Fibroblast of skin of left biceps (primary cell): ENCODE data around the gene STX8.
A peak's percentile ranks its signal among the peaks of the same experiment; 100 is the strongest.

Source experiments
- DNase-seq, 2 experiments: peaks; one replicate each; pipeline ENCODE4 v3.0.0-alpha.2; 2013; ENCODE audit warnings: low read depth in 2 of 2

The STX8 gene

GRCh38 chr17:9226794-9227135 lies 348.9 kb downstream of the STX8 start:
- DNase-seq: no peak

DNA sequence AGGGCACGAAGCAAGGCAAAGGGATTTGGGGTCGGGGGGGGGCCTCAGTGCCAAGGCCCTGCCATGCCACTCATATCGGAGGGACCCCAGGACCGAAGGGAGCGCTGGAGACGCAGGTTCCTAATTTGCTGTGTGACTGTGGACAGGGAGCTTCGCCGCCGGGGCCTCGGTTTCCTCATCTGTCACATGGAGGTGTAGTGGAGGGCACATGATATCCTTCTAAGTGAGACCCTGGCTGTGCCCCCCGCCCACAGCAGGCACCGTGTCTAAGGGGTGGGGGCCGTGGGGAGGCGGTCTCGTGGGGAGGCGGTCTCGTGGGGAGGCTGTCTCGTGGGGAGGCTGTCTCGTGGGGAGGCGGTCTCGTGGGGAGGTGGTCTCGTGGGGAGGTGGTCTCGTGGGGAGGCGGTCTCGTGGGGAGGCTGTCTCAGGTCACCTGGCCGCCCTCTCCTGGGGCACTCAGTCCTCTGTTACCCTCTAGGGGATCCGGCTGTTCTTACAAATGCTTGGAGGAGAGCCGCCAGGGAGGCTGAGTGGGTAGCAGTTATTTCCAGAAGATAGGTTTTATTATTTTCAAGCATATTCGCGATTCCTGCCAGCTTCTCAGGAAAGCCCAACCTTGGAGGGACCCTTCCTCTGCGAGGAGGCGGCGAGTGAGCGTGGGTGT lies 349.4 kb downstream of the STX8 start:
- DNase-seq: no peak

GRCh38 chr17:9225305-9226101 lies 350.1 kb downstream of the STX8 start:
- DNase-seq: no peak

GRCh38 chr17:9224485-9224884 lies 351.1 kb downstream of the STX8 start:
- DNase-seq: no peak

GRCh38 chr17:9223531-9223930 lies 352.1 kb downstream of the STX8 start:
- DNase-seq: no peak

GRCh38 chr17:9221922-9222180 lies 353.8 kb downstream of the STX8 start:
- DNase-seq: no peak

DNA sequence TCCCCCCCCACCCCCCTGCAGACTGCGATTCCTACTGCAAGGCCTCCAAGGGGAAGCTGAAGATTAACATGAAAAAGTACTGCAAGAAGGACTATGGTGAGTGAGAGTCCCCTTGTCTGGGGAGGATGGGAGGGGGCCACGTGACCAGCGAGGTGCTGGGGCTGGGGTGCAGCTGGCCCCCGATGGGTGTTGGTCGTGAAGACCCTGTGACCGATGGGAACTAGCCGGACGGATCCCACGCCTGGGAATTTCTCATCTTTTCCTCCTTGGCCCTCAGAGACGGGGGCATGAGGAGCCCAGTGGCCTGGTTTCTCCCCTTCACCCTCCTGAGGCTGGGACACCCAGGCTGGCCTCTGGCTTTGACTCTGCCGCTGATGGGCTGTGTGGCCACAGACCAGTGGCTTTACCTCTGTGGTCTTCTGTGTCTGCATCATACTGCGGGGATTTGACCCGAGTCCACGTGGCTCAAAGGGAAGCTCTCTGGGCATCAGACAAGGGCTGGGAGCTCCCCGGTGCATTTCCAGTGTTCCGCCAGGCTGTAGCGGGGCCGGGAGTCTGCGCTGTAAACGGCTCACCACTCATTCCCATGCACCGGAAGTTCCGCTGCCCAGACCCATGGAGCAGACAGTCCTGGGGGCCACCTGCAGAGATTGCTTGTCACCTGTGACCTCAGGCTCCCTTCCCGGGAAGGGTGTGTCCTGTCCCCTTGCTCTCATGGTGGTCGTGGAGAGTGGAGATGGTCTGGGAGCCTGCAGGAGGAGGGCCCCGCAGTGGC lies 354.3 kb downstream of the STX8 start:
- DNase-seq: no peak

DNA sequence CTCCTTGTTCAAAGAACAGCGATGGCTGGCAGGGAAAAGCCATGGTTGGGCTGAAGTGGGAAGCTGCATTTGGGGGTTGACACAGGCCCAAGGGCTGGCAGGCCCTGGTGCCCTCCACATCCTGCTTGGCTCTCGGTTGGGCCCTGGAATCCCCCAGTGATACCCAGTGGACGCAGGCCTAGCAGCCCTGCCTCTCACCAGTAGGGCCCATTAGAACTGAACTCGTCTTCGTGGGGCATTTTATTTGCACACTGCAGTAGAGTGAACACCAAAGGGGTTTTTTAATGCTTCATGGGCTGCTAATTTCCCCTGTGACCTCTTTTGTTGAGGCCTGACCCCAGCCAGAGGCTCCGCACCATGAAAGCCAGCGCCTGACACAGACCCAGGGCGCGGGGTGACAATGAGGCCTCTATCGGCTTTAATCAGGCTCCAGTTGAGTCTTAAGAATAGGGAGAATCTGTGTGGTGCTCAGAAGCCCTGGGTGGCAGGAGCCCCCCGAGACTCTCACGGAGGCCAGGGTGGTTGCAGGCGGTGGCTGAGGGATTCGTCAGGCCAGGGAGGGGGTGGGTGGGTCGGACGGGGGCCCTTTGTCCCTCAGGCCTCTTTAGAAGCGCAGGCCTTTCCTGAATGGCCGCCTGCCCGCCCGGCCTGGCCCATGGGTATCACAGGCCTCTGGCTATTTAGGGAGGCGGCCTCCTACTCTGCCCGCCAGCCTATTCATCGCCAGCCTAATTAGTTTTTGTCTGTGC lies 355.0 kb downstream of the STX8 start:
- DNase-seq: no peak

DNA sequence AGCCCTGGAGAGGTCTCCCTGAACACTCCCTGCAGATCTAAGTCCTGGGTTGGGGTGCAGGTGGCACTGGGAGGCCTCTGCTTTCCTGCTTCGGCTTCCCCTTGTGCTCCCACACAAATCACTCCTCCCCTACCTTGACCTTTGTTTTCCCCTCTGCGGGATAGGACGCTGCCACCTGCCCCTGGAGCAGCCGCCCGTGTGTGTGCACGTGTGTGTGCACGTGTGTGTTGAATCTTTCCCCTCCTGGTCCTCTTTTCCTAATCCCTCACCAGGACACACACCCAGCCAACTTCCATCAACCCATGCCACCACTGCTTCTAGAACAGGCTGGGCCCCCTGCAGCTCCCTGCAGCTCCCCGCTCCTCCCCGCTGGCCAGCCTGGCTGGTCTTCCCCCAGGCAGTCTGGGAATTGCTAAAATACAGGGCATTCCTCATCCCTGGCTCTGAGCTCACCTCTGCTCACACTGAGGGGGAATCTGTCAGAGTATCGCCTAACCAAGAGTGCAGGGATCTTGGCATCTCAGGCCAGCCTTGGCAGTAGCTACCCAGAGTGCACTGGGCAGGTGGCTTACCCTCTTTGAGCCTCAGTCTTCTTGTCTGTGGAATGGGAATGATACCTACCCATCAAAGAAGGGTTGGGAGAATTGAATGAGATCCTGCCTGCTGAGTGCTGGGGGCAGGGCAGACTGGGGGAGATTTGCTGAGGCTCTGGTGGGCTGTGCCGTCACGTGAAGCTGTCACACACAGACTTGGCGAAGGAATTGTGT lies 355.8 kb downstream of the STX8 start:
- DNase-seq: no peak

GRCh38 chr17:9218911-9219310 lies 356.7 kb downstream of the STX8 start:
- no peak for DNase-seq

GRCh38 chr17:9218064-9218635 lies 357.5 kb downstream of the STX8 start:
- no peak for DNase-seq

DNA sequence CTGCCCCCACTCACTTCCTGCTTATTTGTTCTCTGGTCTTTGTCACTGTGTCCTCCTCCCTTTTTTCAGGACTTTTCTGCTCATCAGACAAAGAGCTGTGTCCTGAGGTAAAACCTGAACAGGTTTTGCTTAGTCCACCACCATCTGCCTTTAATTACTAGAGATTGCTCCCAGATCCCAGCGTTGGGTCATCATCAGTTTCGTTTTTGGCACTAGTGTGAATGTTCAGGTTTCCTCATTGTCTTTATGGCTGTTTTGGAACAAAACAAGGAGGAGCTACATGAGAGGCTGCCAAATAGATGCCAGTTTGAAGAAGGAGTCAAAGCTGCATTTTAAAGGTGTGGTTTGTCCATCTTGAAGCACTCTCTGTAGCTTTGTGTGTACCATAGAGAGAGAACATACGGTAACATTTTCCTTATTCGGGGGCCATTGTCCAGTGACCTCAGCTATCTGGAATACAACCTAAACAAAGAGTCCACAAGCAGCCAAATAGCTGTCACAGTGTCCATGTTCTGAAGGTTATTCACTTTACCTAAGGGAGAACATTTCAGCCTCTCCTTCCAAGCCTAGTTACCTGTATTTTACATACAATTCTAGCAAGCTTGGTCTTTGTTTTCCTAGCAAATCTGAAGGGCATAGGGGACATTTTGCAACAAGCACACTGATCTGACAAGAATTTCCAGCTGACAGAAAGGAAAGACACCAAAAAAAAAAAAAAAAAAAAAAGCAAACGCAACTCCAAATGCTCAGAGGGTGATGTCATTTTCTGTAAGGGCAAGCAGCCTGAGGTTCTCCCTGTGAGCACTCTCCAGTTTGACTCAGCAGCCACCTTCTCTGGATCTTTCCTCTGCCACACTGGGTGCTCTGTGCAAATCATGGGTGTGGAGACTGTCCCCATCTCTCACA lies 358.2 kb downstream of the STX8 start:
- DNase-seq: peak in 1 of 2 experiments; percentile 63

- no peak for DNase-seq
Observed at GRCh38 chr17:9215465-9215864, 360.2 kb downstream of the STX8 start.

GRCh38 chr17:9213303-9213640 lies 362.3 kb downstream of the STX8 start:
- no peak for DNase-seq

- no peak for DNase-seq
Observed at GRCh38 chr17:9212376-9213302, 363.0 kb downstream of the STX8 start.

- DNase-seq: no peak
Observed at GRCh38 chr17:9211133-9211765, 364.4 kb downstream of the STX8 start.

DNA sequence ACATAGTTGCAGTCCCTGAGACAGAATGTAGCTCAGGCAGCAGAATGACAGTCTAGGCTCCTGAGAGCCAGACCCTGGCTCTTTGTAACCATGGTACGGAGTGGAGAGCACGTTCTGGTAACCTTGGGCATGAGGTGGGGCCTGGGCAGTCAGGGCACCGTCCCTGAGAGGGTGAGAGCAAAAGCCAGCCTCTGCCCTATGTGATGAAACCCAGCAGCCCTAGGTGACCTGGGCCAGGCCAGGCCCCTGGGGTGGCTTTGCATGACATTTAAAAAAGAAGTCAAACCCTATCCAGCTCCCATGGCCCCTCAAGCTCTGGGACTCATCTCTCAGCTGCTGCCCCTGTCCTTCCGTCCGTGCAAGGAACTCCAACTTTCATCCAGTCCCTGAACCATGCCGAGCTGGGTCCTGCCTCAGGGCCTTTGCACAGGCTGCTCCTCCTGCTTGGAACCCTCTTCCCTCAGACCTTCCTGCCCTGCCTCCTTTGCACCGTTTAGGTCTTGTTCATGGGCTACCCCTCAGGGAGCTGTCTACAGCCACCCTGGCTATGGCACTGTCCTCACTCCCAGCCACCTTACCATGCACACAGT lies 365.7 kb downstream of the STX8 start:
- DNase-seq: no peak

DNA sequence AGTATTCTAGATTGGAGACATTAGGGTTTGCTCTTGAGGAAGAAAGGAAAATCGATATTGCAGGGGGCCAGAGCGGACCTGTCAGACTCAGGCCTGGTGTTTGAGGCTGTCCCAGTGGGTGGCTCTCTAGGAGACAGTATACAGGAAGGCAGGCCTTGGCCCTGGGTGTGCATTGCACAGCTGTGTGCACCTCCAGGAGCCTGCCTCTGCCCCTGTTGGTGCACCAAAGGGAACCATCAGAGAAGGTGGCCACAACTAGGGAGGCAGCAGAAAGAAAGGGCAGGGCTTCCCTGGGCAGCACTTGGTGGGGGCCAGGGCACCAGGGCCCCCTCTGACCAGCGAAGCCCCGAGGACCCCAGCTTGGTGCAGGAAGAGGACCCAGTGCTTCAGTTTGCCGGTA lies 366.3 kb downstream of the STX8 start:
- DNase-seq: no peak
